Ascending aorta (tissue), 2 donors: ENCODE measurements around the gene ERMAP. TPM values are rescaled to one million over a fixed set of nuclear protein-coding genes. Genes with fewer than 3 reads are reported as not detected.

ENCODE experiments used
- DNase-seq, 2 donors: peaks; one replicate each; pipeline ENCODE4 v3.0.0-alpha.2; 2019; ENCODE audit warnings: low spot score in 2 of 2
- H3K27ac ChIP-seq, 2 donors: fragments of 200-600 bp; sonication (generic); one replicate each; pipeline ENCODE4 v1.5.1; 2016 to 2017; ENCODE audit warnings: mild to moderate bottlenecking in 1 of 2
- H3K27me3 ChIP-seq: fragments of 200-600 bp; sonication (generic); one replicate; pipeline ENCODE4 v1.5.1; 2017
- H3K36me3 ChIP-seq, 2 donors: fragments of 200-600 bp; sonication (generic); one replicate each; pipeline ENCODE4 v1.5.1; 2016
- H3K4me1 ChIP-seq, 2 donors: fragments of 200-600 bp; sonication (generic); one replicate each; pipeline ENCODE4 v1.5.1; 2016 to 2017; ENCODE audit warnings: mild to moderate bottlenecking in 1 of 2
- H3K4me3 ChIP-seq, 2 donors: fragments of 200-600 bp; sonication (generic); one replicate each; pipeline ENCODE4 v1.5.1; 2016 to 2017; ENCODE audit warnings: mild to moderate bottlenecking in 1 of 2
- H3K9me3 ChIP-seq, 2 donors: fragments of 200-600 bp; sonication (generic); one replicate each; pipeline ENCODE4 v1.5.1; 2016
- CTCF ChIP-seq, 3 experiments: fragments of 200-600 bp in 2 of 3; fragments of 450-650 bp in 1 of 3; sonication (generic) in 2 of 3; IDR thresholded peaks; one replicate each; pipeline ENCODE4 v1.5.1; 2016 to 2019; ENCODE audit warnings: antibody characterized with exemption in 3 of 3, mild to moderate bottlenecking in 1 of 3, moderate library complexity in 1 of 3
- intact Hi-C: fragments of 100-400 bp; cut with DNase I; formaldehyde crosslinking; loops from one replicate; pipeline ENCODE4 v1.15.1; 2023
- total RNA-seq: library from RNA; depleted of rRNA; stranded (reverse); fragments of >200 nt; gene quantifications from one replicate; pipeline ENCODE4 v1.1.0, GENCODE V29; 2016

Gene ERMAP
- total RNA-seq, 1 donor from 2014 or later: 0.11 TPM

DNA sequence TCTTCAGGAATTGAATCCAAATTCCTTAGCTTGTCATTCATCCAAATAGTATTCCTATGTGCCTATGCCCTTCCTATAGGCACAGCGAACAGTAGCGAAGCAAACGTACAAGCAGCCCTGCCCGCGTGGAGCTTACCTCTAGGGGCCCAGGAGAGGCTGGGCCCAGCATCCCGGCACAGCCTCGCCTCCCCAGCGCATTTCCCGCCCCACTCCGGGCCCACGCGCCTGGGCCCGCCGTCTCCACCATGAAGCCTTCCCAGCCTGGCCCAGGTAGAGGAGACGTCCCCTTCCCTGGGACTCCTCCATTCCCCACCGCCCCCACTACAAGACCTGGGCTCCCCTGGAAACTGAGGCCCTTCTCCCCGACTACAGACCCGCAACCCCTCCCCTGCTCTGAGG, 32.4 kb upstream of the ERMAP start:
- H3K4me1 ChIP-seq: peaks cover 0 to 3% of the 10 kb centered on the region in 2 donors
- H3K27ac ChIP-seq: no peak overlapping the region
- TF ChIP-seq CTCF (IDR thresholded peaks at IDR 0.05): no peak
- peaks cover 0 to 13% of the 10 kb centered on the region in 2 donors for H3K36me3 ChIP-seq
- H3K9me3 ChIP-seq: no peaks in the 10 kb centered on the region
- H3K27me3 ChIP-seq: no peaks in the 10 kb centered on the region
- H3K4me3 ChIP-seq: peak overlapping the region; percentile 42 to 65
- DNase-seq: no peak
- intact Hi-C loops: no loop called here

DNA sequence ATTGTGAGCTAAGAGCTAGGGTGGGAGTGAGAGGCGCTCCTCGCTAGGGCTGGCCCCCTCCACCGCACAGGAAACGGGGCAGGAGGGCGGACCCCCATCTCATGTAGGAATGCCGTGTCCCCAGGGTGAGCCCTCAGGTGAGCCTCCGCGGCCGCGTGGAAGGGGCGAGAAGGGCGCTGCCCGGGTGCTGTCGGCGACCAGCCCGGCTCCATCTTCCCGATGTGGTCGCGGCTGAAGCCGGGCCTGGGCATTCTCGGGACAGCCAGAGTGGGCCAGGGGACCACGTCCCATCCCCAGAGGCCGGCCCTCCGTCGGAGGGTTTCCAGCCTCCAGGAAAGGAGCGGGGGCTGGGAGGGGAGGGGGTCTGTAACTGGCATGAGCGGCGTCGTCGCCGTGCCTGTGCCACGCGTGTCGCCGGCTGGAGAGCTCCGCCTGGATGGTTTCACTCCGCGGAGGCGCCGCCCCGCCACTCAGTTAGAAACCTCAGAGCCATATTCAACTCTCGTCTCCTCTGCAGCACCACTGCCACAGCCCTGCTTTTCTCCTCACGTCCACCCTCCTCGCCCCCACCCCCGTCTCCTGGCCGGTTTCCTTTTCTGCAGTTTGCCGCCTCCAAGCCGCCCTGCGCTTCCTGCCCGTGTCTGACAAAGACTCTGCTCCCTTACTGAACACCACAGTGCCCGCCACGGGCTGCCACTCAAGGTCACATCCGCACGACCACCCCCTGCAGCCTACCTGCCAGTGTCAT, 31.8 kb upstream of the ERMAP start, which contains the start of gene TMEM269:
Gene TMEM269 (plus strand): TSS at position 46 of the 748 bp plus-strand sequence. CDS start 4,903 bp downstream, outside the sequence.
- TF ChIP-seq CTCF (IDR thresholded peaks at IDR 0.05): no peak
- no peaks in the 10 kb centered on the region for H3K27me3 ChIP-seq
- intact Hi-C loops: no loop called here
- H3K4me3 ChIP-seq: peak within 1 kb of the TSS; percentile 42 to 65
- H3K36me3 ChIP-seq: peaks cover 0 to 9% of the 10 kb centered on the region in 2 donors
- H3K4me1 ChIP-seq: peaks cover 0 to 3% of the 10 kb centered on the region in 2 donors
- no peaks in the 10 kb centered on the region for H3K9me3 ChIP-seq
- no peak within 1 kb of the TSS for H3K27ac ChIP-seq
- peak in 1 of 2 donors; percentile 64 for DNase-seq

GRCh38 chr1:42786097-42786496, 30.8 kb upstream of the ERMAP start:
- DNase-seq: no peak
- intact Hi-C loops: no loop called here
- H3K36me3 ChIP-seq: peaks cover 0 to under 1% of the 10 kb centered on the region in 2 donors
- H3K4me1 ChIP-seq: peaks cover 0 to 3% of the 10 kb centered on the region in 2 donors
- H3K27me3 ChIP-seq: no peaks in the 10 kb centered on the region
- TF ChIP-seq CTCF (IDR thresholded peaks at IDR 0.05): no peak
- no peak overlapping the region for H3K4me3 ChIP-seq
- H3K27ac ChIP-seq: no peak overlapping the region
- H3K9me3 ChIP-seq: no peaks in the 10 kb centered on the region

- peaks cover 0 to 3% of the 10 kb centered on the region in 2 donors for H3K4me1 ChIP-seq
- H3K27ac ChIP-seq: no peak overlapping the region
- no peak for TF ChIP-seq CTCF (IDR thresholded peaks at IDR 0.05)
- intact Hi-C loops: no loop called here
- H3K27me3 ChIP-seq: no peaks in the 10 kb centered on the region
- no peak overlapping the region for H3K4me3 ChIP-seq
- no peaks in the 10 kb centered on the region for H3K36me3 ChIP-seq
- no peaks in the 10 kb centered on the region for H3K9me3 ChIP-seq
- DNase-seq: no peak
These were observed 28.9 kb upstream of the ERMAP start for GRCh38 chr1:42788021-42788420.

DNA sequence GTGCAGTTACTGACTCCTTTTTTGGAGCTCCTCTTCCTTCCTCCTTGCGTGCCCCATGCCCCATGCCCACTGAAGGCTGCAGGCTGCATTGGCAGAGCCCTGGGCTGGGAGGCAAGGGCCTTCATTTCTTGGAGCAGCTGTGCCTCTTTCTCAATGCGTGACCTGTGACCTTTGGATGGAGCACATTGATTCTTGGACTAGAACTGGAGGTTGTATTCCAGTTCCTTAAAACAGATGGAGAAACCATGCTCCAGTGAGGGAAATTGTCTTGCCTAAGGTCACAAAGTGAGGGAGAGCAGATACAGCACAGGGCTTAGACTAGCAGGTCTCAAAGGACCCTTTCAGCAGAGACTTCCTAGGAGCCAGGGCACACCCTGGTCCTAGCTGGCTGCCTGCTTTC, 23.1 kb upstream of the ERMAP start:
- no peak overlapping the region for H3K4me3 ChIP-seq
- H3K9me3 ChIP-seq: no peaks in the 10 kb centered on the region
- H3K4me1 ChIP-seq: no peaks in the 10 kb centered on the region
- H3K36me3 ChIP-seq: no peaks in the 10 kb centered on the region
- H3K27ac ChIP-seq: no peak overlapping the region
- no peaks in the 10 kb centered on the region for H3K27me3 ChIP-seq
- DNase-seq: no peak
- intact Hi-C loops: no loop called here
- no peak for TF ChIP-seq CTCF (IDR thresholded peaks at IDR 0.05)
